ENCODE data around the gene KATNAL1.

DNA sequence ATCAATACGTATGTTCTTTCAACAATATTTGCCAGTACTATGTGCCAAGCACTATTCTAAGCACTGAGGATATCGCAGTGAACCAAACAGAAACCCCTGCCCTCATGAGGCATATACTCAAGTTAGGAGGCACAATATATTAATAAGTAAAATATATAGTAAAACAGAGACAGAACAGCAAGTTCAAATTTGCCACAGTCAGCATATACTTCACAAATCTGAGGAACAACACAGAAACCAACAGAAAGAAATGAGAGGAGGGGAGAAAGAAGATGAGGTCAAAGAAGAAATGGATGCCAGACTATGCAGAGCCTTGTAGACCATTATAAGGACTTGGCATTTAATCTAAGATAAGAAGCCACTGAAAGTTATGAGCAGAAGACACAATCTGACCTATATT, 59.9 kb downstream of the KATNAL1 start:
- TF ChIP-seq POLR2A (IDR thresholded peaks at IDR 0.05; ENCODE audit: low read depth, low read length) = no peak
- TF ChIP-seq TAF1 (IDR thresholded peaks at IDR 0.05; ENCODE audit: borderline replicate concordance, low read depth, low read length) = no peak
- no peak for TF ChIP-seq POLR2AphosphoS5 (IDR thresholded peaks at IDR 0.05; ENCODE audit: low read depth, low read length)

Data from GM12892 (cell line).